Gastrocnemius medialis (tissue), 4 donors: ENCODE measurements around the gene LRFN4.

Experiments used
- POLR2A ChIP-seq, 2 donors: fragments of 450-650 bp; IDR thresholded peaks; one replicate each; pipeline ENCODE4 v1.6.1; 2017; ENCODE audit warnings: antibody characterized with exemption in 2 of 2, mild to moderate bottlenecking in 2 of 2, moderate library complexity in 2 of 2
- TF ChIP-seq, protein P1 (sequence below), 5 experiments: fragments of 450-650 bp in 3 of 5; fragments of 200-600 bp in 2 of 5; sonication (generic) in 2 of 5; IDR thresholded peaks in 4 of 5; conservative IDR thresholded peaks in 1 of 5; 1 replicate in 4 of 5; 2 replicates in 1 of 5; pipeline ENCODE4 v1.5.1; 2016 to 2019; ENCODE audit warnings: antibody characterized with exemption in 5 of 5, mild to moderate bottlenecking in 3 of 5, moderate library complexity in 3 of 5

DNA sequence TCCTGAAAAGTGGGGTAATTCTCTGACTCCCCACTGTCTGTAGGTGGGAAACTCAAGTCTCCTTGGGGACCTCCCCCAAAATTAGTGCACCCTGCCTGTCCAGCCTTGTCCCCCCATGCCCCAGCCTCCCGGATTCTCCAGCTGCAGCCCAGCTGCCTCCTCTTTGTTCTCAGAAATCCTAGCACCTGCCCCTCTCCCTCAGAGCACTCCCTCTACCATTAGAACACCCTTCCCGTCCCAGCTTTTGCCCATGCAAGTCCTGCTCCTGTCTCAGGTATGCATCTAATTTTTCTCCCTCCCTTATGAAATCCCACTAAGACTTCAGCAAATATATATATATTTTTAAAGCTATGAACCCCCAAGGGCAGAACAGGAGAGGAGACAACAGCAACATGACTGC lies 37.3 kb downstream of the LRFN4 start:
- TF ChIP-seq POLR2A (IDR thresholded peaks at IDR 0.05), result no peak
- TF ChIP-seq, protein P1, sequence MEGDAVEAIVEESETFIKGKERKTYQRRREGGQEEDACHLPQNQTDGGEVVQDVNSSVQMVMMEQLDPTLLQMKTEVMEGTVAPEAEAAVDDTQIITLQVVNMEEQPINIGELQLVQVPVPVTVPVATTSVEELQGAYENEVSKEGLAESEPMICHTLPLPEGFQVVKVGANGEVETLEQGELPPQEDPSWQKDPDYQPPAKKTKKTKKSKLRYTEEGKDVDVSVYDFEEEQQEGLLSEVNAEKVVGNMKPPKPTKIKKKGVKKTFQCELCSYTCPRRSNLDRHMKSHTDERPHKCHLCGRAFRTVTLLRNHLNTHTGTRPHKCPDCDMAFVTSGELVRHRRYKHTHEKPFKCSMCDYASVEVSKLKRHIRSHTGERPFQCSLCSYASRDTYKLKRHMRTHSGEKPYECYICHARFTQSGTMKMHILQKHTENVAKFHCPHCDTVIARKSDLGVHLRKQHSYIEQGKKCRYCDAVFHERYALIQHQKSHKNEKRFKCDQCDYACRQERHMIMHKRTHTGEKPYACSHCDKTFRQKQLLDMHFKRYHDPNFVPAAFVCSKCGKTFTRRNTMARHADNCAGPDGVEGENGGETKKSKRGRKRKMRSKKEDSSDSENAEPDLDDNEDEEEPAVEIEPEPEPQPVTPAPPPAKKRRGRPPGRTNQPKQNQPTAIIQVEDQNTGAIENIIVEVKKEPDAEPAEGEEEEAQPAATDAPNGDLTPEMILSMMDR (IDR thresholded peaks at IDR 0.05 in 4 of 5, conservative IDR thresholded peaks at IDR 0.05 in 1 of 5), result no peak
